Testis (tissue), 2 donors: ENCODE measurements around the gene KCNH2.

Experiments
- POLR2A ChIP-seq: fragments of 450-650 bp; IDR thresholded peaks from one replicate; pipeline ENCODE4 v1.6.1; 2017; ENCODE audit warnings: antibody characterized with exemption, mild to moderate bottlenecking, moderate library complexity
- TF ChIP-seq, protein P1 (sequence below), 3 experiments: fragments of 450-650 bp in 2 of 3; fragments of 200-600 bp in 1 of 3; sonication (generic) in 1 of 3; IDR thresholded peaks; one replicate each; pipeline ENCODE4 v1.5.1; 2016 to 2019; ENCODE audit warnings: antibody characterized with exemption in 3 of 3, mild to moderate bottlenecking in 2 of 3, moderate library complexity in 1 of 3

DNA sequence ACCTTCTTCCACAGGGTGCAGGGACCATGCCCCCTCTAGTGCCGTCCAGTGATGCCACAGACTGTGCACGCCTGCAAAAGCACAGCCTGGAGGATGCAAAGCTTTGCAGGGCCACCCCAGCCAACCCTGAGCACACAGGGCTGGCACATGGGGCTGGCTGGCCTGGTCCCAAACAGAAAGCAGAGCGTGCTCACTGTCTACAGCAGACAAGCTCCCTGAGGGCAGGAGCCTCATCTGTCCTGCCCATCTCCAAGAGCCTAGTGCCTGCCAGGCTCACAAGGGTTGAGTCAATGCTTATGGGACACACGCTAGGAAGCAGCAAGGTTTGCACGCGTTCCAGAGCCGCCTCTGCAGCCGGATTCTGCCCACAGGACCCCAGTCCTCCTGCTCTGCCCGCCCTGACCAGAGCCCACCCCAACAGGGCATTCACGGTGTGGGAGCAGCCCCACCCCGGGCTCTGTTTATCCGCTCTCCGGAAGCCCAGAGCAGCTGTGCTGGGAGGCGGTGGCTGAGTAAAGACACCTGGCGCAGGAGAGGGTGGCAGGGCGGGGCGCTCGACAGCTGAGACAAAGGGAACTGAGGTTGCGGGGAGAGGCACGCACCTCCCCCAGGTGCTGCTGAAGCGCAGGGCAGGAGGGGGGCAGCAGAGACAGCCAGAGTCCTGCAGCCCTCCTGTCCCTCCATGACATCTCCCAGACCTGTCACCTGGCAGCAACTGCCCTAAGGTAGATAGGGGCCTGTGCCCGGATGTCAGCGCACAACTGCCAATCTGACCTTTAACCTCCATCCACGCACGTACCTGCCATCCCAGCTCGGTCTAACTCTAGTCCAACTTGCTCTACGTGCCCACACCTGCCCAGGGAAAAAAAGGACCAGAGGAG is 4.3 kb downstream of the KCNH2 start:
- TF ChIP-seq, protein P1, sequence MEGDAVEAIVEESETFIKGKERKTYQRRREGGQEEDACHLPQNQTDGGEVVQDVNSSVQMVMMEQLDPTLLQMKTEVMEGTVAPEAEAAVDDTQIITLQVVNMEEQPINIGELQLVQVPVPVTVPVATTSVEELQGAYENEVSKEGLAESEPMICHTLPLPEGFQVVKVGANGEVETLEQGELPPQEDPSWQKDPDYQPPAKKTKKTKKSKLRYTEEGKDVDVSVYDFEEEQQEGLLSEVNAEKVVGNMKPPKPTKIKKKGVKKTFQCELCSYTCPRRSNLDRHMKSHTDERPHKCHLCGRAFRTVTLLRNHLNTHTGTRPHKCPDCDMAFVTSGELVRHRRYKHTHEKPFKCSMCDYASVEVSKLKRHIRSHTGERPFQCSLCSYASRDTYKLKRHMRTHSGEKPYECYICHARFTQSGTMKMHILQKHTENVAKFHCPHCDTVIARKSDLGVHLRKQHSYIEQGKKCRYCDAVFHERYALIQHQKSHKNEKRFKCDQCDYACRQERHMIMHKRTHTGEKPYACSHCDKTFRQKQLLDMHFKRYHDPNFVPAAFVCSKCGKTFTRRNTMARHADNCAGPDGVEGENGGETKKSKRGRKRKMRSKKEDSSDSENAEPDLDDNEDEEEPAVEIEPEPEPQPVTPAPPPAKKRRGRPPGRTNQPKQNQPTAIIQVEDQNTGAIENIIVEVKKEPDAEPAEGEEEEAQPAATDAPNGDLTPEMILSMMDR (IDR thresholded peaks at IDR 0.05), result no peak
- TF ChIP-seq POLR2A, result no peak
